Activated gamma-delta T cell treated with anti-CD3 and anti-CD28 coated beads, Interleukin-2, amount 50 U/mL, for 16 hours (primary cell): ENCODE measurements around the gene GNE.

ENCODE experiments used
- DNase-seq: peaks from one replicate; pipeline ENCODE4 v3.0.0-alpha.2; 2020; ENCODE audit warnings: low read depth

The GNE gene

GRCh38 chr9:36166168-36166927 is 91.9 kb downstream of the GNE start:
- DNase-seq, result peak; percentile 71

- DNase-seq, result no peak
Measured at GRCh38 chr9:36165826-36166167, 92.5 kb downstream of the GNE start.

GRCh38 chr9:36164989-36165388 is 93.3 kb downstream of the GNE start:
- no peak for DNase-seq
